Peyer's patch (tissue), 4 donors: ENCODE data around the gene EIF3D.

ENCODE experiments used
- CTCF ChIP-seq, 6 experiments: fragments of 450-650 bp in 4 of 6; fragments of 200-600 bp in 2 of 6; sonication (generic) in 1 of 6; IDR thresholded peaks; one replicate each; pipeline ENCODE4 v1.5.1; 2017 to 2019; ENCODE audit warnings: antibody characterized with exemption in 6 of 6, mild to moderate bottlenecking in 3 of 6, moderate library complexity in 1 of 6
- POLR2A ChIP-seq, 2 donors: fragments of 450-650 bp; IDR thresholded peaks; one replicate each; pipeline ENCODE4 v1.5.1; 2017; ENCODE audit warnings: antibody characterized with exemption in 2 of 2, mild to moderate bottlenecking in 2 of 2, moderate library complexity in 2 of 2

DNA sequence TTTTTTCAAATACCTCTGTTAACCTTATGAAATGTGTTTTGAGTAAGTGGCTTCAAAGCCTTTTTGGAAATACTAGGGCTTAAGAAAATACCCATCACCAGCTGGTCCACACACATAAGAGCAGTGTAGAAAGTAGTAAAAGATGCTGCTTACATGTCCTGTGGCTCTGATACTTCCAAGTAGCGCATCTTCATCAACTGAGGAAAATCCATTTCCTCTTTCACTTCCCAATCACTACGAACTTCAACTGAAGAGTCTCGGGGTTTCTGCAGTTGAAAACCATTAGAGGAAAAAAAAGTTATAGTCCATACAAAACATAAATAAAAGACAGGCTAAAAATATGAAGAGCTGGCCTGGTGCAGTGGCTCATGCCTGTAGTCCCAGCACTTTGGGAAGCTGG, 8.5 kb downstream of the EIF3D start:
- TF ChIP-seq CTCF (IDR thresholded peaks at IDR 0.05) (no peak), POLR2A (IDR thresholded peaks at IDR 0.05) (no peak)
